Measurements from ENCODE around the gene SDC4.

SDC4 gene

GRCh38 chr20:45373353-45374100, 25.3 kb upstream of the SDC4 start (continued):
- TF ChIP-seq ZNF449 (tag by site-specific recombination; IDR thresholded peaks at IDR 0.05) (no peak), FEZF1 (tag by site-specific recombination; IDR thresholded peaks at IDR 0.05) (no peak), ZNF621 (tag by site-specific recombination; IDR thresholded peaks at IDR 0.05) (no peak), KLF16 (tag by site-specific recombination; IDR thresholded peaks at IDR 0.05) (0 out of 2 replicates have a peak, but pooled peaks have one; percentile 19)

- H3K27ac ChIP-seq (ENCODE audit: extremely low read depth, low read depth, low read length), result no peak overlapping the region
- peaks cover 0 to 15% of the 10 kb centered on the region in 2 experiments; a peak in 1 of 3 replicates for H3K36me3 ChIP-seq (ENCODE audit: control insufficient read depth in 2 of 2, insufficient read depth in 1 of 2, low read length in 2 of 2)
- no peaks in the 10 kb centered on the region for H3K9me3 ChIP-seq (ENCODE audit: control insufficient read depth, insufficient read depth, low read depth, low read length)
- no peaks in the 10 kb centered on the region for H3K4me1 ChIP-seq (ENCODE audit: control insufficient read depth, insufficient read depth, low read length)
- ChIA-PET CTCF (interaction anchor here (0.5 to 5.4 kb wide), 22 partner anchors 9 to 645 kb away, joined by 3 to 95 read pairs (median 8); partner anchors contain the start of genes PIGT, SYS1 and WFDC10A), POLR2A (interaction anchor here (0.6 to 1.6 kb wide), 5 partner anchors 10 to 555 kb away, joined by 3 to 14 read pairs (median 7); partner anchors contain the start of gene SYS1)
- no peak overlapping the region for H3K4me3 ChIP-seq (ENCODE audit: low read depth, low read length)
- TF ChIP-seq KLF9 (tag by site-specific recombination; IDR thresholded peaks at IDR 0.05; ENCODE audit: low read depth) (no peak), ZNF658 (tag by site-specific recombination; IDR thresholded peaks at IDR 0.05) (no peak), ZNF561 (tag by site-specific recombination; IDR thresholded peaks at IDR 0.05; ENCODE audit: borderline replicate concordance) (no peak), ZNF19 (tag by site-specific recombination; IDR thresholded peaks at IDR 0.05; ENCODE audit: low read depth) (no peak), TCF7L2 (IDR thresholded peaks at IDR 0.05; ENCODE audit: borderline replicate concordance, low read depth, low read length) (no peak), HOXC10 (CRISPR knock-in tag; IDR thresholded peaks at IDR 0.05) (no peak), ZNF701 (tag by site-specific recombination; IDR thresholded peaks at IDR 0.05) (no peak), PRDM6 (tag by site-specific recombination; IDR thresholded peaks at IDR 0.05) (no peak), KLF16 (tag by site-specific recombination; IDR thresholded peaks at IDR 0.05) (no peak), ZNF354C (tag by site-specific recombination; IDR thresholded peaks at IDR 0.05; ENCODE audit: borderline replicate concordance, low read depth) (no peak), ZNF473 (tag by site-specific recombination; IDR thresholded peaks at IDR 0.05) (no peak), ZNF184 (tag by site-specific recombination; IDR thresholded peaks at IDR 0.05) (no peak), ZXDB (tag by site-specific recombination; IDR thresholded peaks at IDR 0.05) (no peak), TRIM28 (IDR thresholded peaks at IDR 0.05; ENCODE audit: borderline replicate concordance, low read length) (no peak), PATZ1 (tag by site-specific recombination; IDR thresholded peaks at IDR 0.05) (no peak), ZNF24 (tag by site-specific recombination; IDR thresholded peaks at IDR 0.05) (no peak), ZFP37 (tag by site-specific recombination; IDR thresholded peaks at IDR 0.05) (no peak), PRDM1 (tag by site-specific recombination; IDR thresholded peaks at IDR 0.05) (no peak)
Measured at GRCh38 chr20:45372646-45373352, 24.6 kb upstream of the SDC4 start.

All from HEK293 (cell line).